Endothelial cell of umbilical vein (primary cell): ENCODE measurements around the gene ZNF324.

ENCODE experiments used
- EZH2 ChIP-seq: IDR thresholded peaks from 2 replicates; pipeline ENCODE4 v1.6.1; 2012; ENCODE audit warnings: borderline replicate concordance, low read depth, mild to moderate bottlenecking, moderate library complexity, low read length, inconsistent platforms; ENCODE audit not compliant: severe bottlenecking
- FOS ChIP-seq: IDR thresholded peaks from 2 replicates; pipeline ENCODE4 v1.6.1; 2011; ENCODE audit warnings: mild to moderate bottlenecking, low read length, moderate library complexity, borderline replicate concordance; ENCODE audit not compliant: insufficient read depth
- GATA2 ChIP-seq: IDR thresholded peaks from 2 replicates; pipeline ENCODE4 v1.7.0; 2011; ENCODE audit warnings: low read depth, mild to moderate bottlenecking, moderate library complexity, mixed read lengths, low read length; ENCODE audit not compliant: insufficient read length, insufficient read depth
- JUN ChIP-seq: IDR thresholded peaks from 2 replicates; pipeline ENCODE4 v1.6.1; 2011; ENCODE audit warnings: borderline replicate concordance, low read depth; ENCODE audit not compliant: insufficient read length, insufficient read depth
- POLR2A ChIP-seq: IDR thresholded peaks from 2 replicates; pipeline ENCODE4 v1.6.1; 2012; ENCODE audit warnings: low read depth, mild to moderate bottlenecking, control low read depth, low read length
- POLR2AphosphoS5 ChIP-seq: IDR thresholded peaks from 2 replicates; pipeline ENCODE4 v1.6.1; 2012; ENCODE audit warnings: low read depth, mild to moderate bottlenecking, control low read depth, low read length, moderate library complexity; ENCODE audit not compliant: insufficient read depth
- TF ChIP-seq, protein P1 (sequence below), 2 donors: IDR thresholded peaks; 1 replicate in 1 of 2; 2 replicates in 1 of 2; pipeline ENCODE4 v1.5.1; 2011; ENCODE audit warnings: low read length in 2 of 2, mild to moderate bottlenecking in 2 of 2, moderate library complexity in 2 of 2, control low read depth in 1 of 2, inconsistent platforms in 1 of 2, low read depth in 1 of 2; ENCODE audit not compliant: insufficient read depth in 1 of 2; ENCODE audit errors: extremely low read depth in 1 of 2
- TF ChIP-seq, protein P2 (sequence below): IDR thresholded peaks from 2 replicates; pipeline ENCODE4 v1.6.1; 2011; ENCODE audit not compliant: insufficient read depth, insufficient read length

GRCh38 chr19:58518256-58519086 lies 51.6 kb downstream of the ZNF324 start:
- TF ChIP-seq, protein P1, sequence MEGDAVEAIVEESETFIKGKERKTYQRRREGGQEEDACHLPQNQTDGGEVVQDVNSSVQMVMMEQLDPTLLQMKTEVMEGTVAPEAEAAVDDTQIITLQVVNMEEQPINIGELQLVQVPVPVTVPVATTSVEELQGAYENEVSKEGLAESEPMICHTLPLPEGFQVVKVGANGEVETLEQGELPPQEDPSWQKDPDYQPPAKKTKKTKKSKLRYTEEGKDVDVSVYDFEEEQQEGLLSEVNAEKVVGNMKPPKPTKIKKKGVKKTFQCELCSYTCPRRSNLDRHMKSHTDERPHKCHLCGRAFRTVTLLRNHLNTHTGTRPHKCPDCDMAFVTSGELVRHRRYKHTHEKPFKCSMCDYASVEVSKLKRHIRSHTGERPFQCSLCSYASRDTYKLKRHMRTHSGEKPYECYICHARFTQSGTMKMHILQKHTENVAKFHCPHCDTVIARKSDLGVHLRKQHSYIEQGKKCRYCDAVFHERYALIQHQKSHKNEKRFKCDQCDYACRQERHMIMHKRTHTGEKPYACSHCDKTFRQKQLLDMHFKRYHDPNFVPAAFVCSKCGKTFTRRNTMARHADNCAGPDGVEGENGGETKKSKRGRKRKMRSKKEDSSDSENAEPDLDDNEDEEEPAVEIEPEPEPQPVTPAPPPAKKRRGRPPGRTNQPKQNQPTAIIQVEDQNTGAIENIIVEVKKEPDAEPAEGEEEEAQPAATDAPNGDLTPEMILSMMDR (IDR thresholded peaks at IDR 0.05; ENCODE audit: extremely low read depth in 1 of 2, insufficient read depth in 1 of 2, low read depth in 1 of 2, low read length in 2 of 2): no peak
- TF ChIP-seq POLR2AphosphoS5 (no peak), POLR2A (no peak), EZH2 (no peak), GATA2 (no peak), JUN (no peak), FOS (no peak)
- TF ChIP-seq, protein P2, sequence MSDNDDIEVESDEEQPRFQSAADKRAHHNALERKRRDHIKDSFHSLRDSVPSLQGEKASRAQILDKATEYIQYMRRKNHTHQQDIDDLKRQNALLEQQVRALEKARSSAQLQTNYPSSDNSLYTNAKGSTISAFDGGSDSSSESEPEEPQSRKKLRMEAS: no peak
